SK-N-SH treated with all-trans-retinoic acid at 6 μM for 48 hours (cell line): ENCODE measurements around the gene ZNF581.

Source experiments
- BACH2 ChIP-seq: fragments of 250-450 bp; sonication (Bioruptor Pico); IDR thresholded peaks from 2 replicates; pipeline ENCODE4 v1.9.0; 2021; ENCODE audit warnings: mild to moderate bottlenecking, borderline replicate concordance
- CSDC2 ChIP-seq: fragments of 250-450 bp; sonication (Bioruptor Pico); IDR thresholded peaks from 2 replicates; pipeline ENCODE4 v1.5.0; 2020; ENCODE audit warnings: mild to moderate bottlenecking, moderate library complexity
- ESRRG ChIP-seq: fragments of 250-450 bp; sonication (Bioruptor Pico); IDR thresholded peaks from 2 replicates; pipeline ENCODE4 v1.6.1; 2021; ENCODE audit warnings: mild to moderate bottlenecking
- RARB ChIP-seq: fragments of 250-450 bp; sonication (Bioruptor Pico); IDR thresholded peaks from 2 replicates; pipeline ENCODE4 v1.8.0; 2021; ENCODE audit warnings: mild to moderate bottlenecking, moderate library complexity
- SNAI2 ChIP-seq: fragments of 250-450 bp; sonication (Bioruptor Pico); IDR thresholded peaks from 2 replicates; pipeline ENCODE4 v1.5.0; 2020; ENCODE audit warnings: mild to moderate bottlenecking, moderate library complexity
- TOX ChIP-seq: fragments of 250-450 bp; sonication (Bioruptor Pico); IDR thresholded peaks from 2 replicates; pipeline ENCODE4 v1.8.0; 2021; ENCODE audit warnings: mild to moderate bottlenecking, moderate library complexity, borderline replicate concordance
- TSHZ2 ChIP-seq: fragments of 250-450 bp; sonication (Bioruptor Pico); IDR thresholded peaks from 2 replicates; pipeline ENCODE4 v1.5.0; 2020; ENCODE audit warnings: mild to moderate bottlenecking, moderate library complexity
- ZFP3 ChIP-seq: fragments of 250-450 bp; sonication (Bioruptor Pico); IDR thresholded peaks from 2 replicates; pipeline ENCODE4 v1.5.0; 2020; ENCODE audit warnings: mild to moderate bottlenecking, moderate library complexity
- ZFP30 ChIP-seq: fragments of 450-650 bp; formaldehyde crosslinking; IDR thresholded peaks from 2 replicates; pipeline ENCODE4 v1.5.0; 2022; ENCODE audit warnings: mild to moderate bottlenecking, moderate library complexity
- ZNF565 ChIP-seq: fragments of 450-650 bp; formaldehyde crosslinking; conservative IDR thresholded peaks from 2 replicates; pipeline ENCODE4 v1.5.0; 2020; ENCODE audit warnings: low read depth, mild to moderate bottlenecking, moderate library complexity
- ZNF8 ChIP-seq: fragments of 450-650 bp; formaldehyde crosslinking; IDR thresholded peaks from 2 replicates; pipeline ENCODE4 v1.5.0; 2020; ENCODE audit warnings: mild to moderate bottlenecking, moderate library complexity
- TF ChIP-seq, protein P1 (sequence below): fragments of 250-450 bp; sonication (Bioruptor Pico); IDR thresholded peaks from 2 replicates; pipeline ENCODE4 v1.8.0; 2020; ENCODE audit warnings: mild to moderate bottlenecking, moderate library complexity, borderline replicate concordance

- TF ChIP-seq TSHZ2 (CRISPR knock-in tag) (no peak), ZNF565 (CRISPR knock-in tag) (no peak), ZNF8 (CRISPR knock-in tag) (no peak), BACH2 (CRISPR knock-in tag) (no peak), SNAI2 (CRISPR knock-in tag) (no peak), TOX (no peak), CSDC2 (CRISPR knock-in tag) (no peak), RARB (CRISPR knock-in tag) (no peak), ZFP3 (CRISPR knock-in tag) (no peak), ZFP30 (CRISPR knock-in tag) (no peak), ESRRG (CRISPR knock-in tag) (no peak)
- TF ChIP-seq, protein P1, sequence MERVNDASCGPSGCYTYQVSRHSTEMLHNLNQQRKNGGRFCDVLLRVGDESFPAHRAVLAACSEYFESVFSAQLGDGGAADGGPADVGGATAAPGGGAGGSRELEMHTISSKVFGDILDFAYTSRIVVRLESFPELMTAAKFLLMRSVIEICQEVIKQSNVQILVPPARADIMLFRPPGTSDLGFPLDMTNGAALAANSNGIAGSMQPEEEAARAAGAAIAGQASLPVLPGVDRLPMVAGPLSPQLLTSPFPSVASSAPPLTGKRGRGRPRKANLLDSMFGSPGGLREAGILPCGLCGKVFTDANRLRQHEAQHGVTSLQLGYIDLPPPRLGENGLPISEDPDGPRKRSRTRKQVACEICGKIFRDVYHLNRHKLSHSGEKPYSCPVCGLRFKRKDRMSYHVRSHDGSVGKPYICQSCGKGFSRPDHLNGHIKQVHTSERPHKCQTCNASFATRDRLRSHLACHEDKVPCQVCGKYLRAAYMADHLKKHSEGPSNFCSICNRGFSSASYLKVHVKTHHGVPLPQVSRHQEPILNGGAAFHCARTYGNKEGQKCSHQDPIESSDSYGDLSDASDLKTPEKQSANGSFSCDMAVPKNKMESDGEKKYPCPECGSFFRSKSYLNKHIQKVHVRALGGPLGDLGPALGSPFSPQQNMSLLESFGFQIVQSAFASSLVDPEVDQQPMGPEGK (CRISPR knock-in tag): no peak
Measured at GRCh38 chr19:55667958-55668357, 24.5 kb downstream of the ZNF581 start.
